Stimulated activated CD8-positive, alpha-beta memory T cell treated with anti-CD3 and anti-CD28 coated beads, Interleukin-4, amount 100 ng/mL, for 24 hours (primary cell): ENCODE data around the gene TPO.

Source experiments
- DNase-seq: peaks from one replicate; pipeline ENCODE4 v3.0.0-alpha.2; 2020; ENCODE audit warnings: low read depth

Gene TPO

DNA sequence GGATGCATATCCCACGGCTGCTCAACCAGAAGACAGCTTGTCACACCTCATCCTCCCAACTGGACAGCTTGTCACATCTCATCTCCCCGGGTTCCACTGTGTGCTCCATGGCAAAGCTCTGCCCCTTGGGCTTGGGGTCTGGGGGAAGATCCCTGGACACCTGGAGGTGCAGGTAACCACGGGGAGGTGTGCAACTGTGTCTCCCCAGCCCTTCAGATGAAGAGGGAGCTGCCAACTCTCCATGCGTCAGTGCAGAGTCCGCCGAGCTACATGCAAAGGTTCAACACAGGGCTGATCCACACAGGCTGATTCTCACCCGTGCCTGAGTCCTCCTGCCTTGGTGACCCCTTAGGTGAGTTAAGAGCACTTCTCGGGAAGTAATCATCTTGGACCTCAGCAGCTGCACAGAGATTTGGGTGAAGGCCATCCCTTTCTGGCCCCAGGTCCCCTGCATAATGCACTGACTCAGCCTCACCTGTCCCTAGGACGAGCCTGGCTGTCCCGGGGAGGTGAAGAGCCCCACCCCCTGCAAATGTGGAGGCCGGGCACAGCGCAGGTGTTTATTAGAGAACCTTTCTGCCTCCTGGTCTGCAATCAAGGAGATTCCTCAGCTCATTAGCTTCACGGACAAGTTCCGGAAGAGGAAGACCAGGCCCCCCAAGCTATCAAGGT, 173.1 kb downstream of the TPO start:
- no peak for DNase-seq

- no peak for DNase-seq
These were observed 173.9 kb downstream of the TPO start for GRCh38 chr2:1586923-1587840.

GRCh38 chr2:1588051-1588977, 175.1 kb downstream of the TPO start:
- no peak for DNase-seq

GRCh38 chr2:1588978-1589621, 175.8 kb downstream of the TPO start:
- DNase-seq = no peak

DNA sequence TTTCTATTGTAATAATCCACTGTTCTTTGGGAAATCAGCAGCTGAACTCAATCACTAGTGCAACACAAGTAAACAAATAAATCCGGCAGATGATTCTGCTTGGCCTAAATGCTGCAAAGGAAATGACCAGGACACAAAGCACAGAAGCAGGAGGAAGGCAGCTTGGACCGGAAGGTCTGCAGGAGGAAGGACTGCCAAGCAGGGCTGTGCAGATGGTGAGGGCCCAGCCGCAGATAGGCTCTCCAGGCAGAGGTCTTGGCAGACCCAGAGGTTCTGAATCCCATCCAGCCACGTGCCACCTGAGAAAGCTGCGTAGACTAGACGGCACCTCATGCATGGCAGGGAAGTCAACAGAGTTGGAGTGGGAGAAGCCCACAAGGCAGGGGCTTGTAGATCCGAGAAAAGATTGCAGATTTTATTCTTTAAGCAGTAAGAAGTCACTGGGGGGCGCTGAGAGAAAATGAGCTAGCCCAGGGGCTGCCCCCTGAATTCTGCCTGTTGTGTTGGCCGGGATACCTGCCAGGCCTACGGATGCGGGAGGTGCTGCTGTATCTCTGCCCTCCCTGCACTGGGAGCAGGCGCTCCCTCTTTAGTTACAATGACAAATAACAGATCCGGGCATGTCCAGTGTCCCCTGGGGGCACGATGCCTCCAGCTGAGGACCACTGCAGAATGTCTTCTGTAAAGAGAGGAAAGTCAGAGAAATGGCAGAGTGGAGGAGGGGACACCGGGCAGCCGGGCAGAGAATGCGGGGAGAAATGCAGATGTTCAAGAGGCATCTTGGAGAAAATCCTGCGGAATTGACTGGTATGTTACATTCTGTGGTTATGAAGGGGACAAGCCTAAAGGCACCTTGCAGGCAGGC, 177.6 kb downstream of the TPO start:
- DNase-seq = no peak

DNA sequence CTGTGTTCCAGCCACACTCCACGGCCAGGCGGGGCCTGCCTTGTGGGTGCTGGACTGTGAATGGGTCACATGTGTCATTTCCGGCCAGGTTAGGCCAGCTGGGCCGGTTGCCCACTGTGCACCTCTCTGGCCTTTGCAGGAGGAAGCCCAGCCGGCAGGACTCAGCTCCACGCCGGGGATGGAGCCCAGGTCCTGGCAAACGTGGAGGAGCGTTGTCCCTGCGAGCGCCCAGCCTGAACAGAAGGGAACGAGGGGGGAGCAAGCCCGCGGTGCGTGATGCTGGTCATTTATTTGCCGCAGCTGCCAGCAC, 178.2 kb downstream of the TPO start:
- DNase-seq = no peak
